NCI-H2227 (cell line): ENCODE data around the gene NEK4.
"Not testable (repeated sequence)": the region's sequence is repeated elsewhere in the genome, so short reads cannot be mapped to it uniquely, and the experiment has no call there.

ENCODE experiments used
- DNase-seq: peaks from one replicate; lab custom pipeline; 2025; ENCODE audit not compliant: unreplicated experiment; lab: John Stamatoyannopoulos, UW

The NEK4 gene

GRCh38 chr3:52678265-52679198 is 92.2 kb downstream of the NEK4 start:
- DNase-seq = no peak

- DNase-seq = not testable (repeated sequence)
Observed at GRCh38 chr3:52676201-52676600, 94.5 kb downstream of the NEK4 start.

GRCh38 chr3:52671676-52672075 is 99.1 kb downstream of the NEK4 start:
- no peak for DNase-seq

DNA sequence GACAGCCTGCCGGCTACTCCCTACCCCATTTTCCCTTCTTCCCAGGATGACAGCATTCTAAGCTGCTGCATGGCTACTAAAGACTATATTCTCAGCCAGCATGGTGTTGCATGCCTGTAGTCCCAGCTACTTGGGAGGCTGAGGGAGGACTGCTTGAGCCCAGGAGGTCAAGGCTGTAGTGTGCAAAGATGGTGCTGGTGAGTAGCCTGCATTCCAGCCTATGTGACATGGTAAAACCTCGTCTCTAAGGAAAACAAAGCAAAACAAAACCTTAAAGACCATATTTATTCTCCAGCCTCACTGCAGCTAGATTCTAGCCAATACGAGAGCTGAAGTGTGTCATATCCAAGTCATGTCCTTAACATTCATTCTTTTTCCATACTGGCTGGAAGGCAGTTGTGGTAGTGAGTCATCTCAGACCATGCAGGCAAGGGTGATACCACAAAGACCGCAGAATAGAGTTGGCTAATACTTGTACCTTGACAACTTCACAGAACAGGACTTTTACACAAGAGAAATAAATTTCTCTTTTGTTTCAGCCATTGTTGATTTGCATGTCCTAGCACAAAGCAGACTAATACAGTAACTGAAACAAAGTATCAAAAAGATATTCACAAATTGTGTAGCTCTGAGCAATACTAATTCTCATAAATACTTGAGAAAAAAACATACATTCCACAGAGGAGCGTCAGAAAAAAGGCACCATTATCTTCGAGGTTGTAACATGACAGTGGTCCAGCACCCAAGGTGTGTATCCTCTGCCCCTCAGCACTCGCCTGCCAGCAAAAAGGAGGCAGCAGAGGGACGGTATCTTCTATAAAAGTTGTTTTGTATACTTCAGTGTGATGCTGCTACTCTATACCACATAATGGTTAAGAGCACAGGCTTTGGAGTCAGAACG is 99.9 kb downstream of the NEK4 start:
- no peak for DNase-seq

DNA sequence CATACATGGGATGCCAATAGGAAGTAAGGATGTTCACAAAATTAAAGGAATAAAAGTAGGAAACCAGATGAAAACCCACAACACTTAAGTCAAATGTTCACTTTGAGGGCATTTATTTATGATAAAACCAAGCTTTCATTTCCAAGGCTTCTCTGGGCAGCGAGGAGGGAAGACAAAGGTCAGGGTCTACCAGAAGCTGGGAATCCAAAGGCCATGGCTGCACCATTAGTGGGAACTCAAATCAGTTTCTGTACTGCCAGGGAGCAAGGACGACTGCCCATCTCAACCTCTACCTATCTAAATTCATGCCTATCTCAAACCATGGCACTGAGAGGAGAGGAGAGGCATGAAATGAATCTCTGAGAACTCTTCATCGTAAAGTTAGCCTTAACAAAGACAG is 107.6 kb downstream of the NEK4 start:
- DNase-seq = no peak

GRCh38 chr3:52660046-52660445 is 110.7 kb downstream of the NEK4 start:
- DNase-seq = no peak
